Fibroblast of skin of left quadriceps (primary cell): ENCODE measurements around the gene RARA.
"Not testable (repeated sequence)": the region's sequence is repeated elsewhere in the genome, so short reads cannot be mapped to it uniquely, and the experiment has no call there.

Experiments used
- DNase-seq, 2 experiments: peaks; one replicate each; pipeline ENCODE4 v3.0.0-alpha.2; 2013; ENCODE audit warnings: low read depth in 2 of 2

RARA gene

DNA sequence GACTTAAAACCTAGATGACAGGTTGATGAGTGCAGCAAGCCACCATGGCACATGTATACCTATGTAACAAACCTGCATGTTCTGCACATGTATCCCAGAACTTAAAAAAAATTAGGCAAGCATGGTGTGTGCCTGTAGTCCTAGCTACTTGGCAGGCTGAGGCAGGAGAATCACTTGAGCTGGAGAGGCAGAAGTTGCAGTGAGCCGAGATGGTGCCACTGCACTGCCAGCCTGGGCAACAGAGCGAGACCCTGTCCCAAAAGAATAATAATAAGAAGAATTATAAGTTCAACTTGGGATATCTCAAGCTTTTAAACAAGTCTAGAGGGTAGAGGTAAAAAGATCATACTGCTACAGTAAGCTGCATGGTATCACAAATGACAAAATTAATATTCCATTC, 11.5 kb upstream of the RARA start:
- no peak for DNase-seq

DNA sequence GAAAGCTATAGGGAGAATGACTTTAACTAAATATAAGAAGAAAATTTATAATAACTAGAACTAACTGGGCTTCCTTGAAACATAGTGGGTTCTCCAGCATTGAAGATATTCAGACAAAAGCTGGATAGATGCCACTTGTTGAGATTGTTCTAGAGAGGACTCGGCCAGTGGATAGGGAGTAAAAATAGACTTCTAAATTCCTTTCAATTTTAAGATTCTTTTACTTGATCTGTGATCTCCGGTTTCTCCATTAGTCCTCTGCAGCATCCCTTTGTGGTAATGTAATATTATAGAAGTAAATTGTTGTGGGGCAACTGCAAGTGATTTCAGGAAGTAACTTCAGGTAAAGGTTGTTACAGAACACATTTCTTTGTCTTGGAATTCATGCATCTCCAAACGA, 10.3 kb upstream of the RARA start:
- DNase-seq, result no peak

GRCh38 chr17:40299159-40299757, 9.7 kb upstream of the RARA start:
- not testable (repeated sequence) for DNase-seq

GRCh38 chr17:40301315-40301714, 7.7 kb upstream of the RARA start:
- DNase-seq, result no peak

DNA sequence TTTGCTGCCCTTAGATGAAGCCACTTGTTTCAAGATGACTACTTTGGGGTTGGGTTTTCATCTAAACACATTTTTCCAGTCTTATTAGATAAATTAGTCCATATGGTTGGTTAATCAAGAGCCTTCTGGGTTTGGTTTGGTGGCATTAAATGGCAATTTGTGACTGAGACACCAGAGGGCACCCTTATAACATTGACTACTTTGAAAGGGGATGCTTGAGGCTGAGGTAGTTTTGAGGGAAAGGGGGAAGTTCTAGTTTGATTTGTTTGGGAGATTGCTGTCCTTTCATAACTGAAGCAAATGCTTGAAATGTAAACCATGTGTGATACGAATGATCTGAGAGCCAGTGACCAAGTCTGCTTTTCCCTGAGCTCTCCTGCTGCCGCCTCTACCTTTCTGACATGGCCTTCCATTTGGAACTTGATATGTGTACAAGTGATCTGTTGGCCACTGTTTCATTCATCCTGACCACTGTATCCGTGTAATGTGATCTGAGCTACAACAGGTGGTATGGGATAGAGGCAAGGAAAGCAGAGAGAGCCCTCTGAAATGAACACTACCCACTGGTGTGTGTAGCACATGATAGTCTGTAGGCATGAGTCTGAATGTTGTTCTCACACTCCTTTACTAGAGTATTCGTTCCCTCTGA, 5.8 kb upstream of the RARA start:
- peak; percentile 74 to 75 for DNase-seq

- DNase-seq, result peak; percentile 68 to 69
Observed at GRCh38 chr17:40303708-40304551, 5.0 kb upstream of the RARA start.

- peak; percentile 87 for DNase-seq
Observed at GRCh38 chr17:40304552-40304863, 4.5 kb upstream of the RARA start.

DNA sequence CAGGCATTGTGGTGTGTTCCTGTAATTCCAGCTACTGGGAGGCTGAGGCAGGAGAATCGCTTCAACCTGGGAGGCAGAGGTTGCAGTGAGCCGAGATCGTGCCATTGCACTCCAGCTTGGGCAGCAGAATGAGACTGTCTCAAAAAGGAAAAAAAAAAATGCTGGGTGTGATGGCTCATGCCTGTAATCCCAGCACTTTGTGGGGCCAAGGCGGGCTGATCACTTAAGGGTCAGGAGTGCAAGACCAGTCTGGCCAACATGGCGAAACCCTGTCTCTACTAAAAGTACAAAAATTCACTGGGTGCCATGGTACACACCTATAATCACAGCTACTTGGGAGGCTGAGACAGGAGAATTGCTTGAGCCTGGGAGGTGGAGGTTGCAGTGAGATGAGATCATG, 4.1 kb upstream of the RARA start:
- not testable (repeated sequence) for DNase-seq

DNA sequence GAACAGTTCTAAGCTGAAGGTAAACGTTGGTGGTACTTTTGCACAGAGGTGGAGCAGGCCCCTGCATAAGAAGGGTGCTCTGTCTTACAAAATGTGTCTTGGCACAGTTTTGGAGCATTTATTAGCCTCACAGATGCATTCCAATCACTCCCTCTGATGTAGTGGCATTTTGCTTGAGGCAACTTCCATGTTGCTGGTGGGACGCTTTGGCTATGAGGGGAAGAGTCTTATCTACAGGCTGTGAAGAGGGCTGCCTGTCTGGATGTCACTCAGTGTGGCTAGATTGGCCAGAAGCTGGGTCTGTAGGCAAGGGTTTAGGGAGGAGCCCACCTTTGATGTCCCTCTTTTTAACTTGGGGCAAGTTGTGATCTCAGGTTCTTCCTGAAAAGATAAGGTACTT, 2.6 kb upstream of the RARA start:
- no peak for DNase-seq

DNA sequence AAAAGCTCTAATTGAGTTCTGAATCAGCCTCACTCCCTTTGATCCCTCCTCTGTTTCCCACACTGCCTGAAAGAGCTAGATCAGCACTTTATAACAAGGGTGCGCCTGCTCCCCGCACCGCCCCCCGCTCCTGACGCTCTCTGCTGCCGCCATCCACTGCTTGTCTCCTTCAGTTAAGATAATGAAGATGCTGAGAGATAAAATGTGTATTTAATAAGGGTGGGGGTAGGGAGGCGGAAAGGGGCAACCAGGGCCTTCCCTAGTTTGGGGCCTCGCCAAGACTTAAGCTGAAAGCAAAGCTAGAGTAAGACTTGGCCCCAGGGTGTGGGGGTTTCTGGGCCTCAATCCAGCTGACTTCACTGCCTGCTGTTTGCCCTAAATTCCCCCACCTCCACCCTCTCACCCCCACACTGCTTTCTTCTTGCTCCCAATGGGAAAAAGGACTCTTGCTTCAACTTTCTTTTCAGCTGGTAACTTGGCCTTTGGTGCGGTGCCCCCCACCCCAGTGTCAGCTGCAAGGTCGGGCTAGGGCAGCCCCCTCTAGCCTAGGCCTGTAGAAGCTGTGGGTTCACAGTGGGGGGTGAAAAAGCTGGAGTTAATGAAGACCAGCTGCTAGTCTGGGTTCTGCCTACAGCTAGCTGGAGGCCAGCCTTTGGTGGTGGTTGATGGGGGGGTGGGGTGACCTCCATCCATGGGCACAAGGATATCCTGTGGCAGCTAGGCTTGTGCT, 1.8 kb upstream of the RARA start:
- peak; percentile 93 for DNase-seq

- no peak for DNase-seq
Observed at GRCh38 chr17:40307740-40308239, 1.2 kb upstream of the RARA start.

DNA sequence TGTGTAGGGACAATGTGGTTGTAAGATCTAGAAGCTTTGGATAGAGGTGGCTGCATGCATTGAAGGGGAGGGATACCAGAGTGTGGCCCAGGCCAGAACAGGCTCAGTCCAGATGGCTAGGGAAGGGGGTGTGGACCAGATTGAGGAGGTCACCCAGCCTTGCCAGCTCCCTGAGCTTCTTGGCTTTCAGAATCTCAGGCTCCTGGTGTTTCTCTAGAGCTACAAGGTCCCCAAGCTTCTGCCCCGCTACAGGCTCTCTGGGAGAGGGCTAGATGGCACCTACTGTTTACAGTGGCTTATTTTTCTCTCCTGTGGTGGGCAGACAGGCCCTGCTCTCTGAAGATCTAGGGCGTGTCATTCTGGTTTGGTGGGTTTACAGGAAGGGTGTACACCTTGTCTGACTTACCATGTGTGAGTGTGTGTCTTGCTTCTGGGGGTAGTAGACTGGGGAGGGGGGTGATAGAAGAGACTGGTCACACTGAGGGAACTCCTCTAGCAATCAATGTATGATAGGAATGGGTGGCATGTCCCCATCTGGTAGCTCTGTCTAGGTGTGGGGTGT, 1.1 kb downstream of the RARA start:
- DNase-seq, result no peak

DNA sequence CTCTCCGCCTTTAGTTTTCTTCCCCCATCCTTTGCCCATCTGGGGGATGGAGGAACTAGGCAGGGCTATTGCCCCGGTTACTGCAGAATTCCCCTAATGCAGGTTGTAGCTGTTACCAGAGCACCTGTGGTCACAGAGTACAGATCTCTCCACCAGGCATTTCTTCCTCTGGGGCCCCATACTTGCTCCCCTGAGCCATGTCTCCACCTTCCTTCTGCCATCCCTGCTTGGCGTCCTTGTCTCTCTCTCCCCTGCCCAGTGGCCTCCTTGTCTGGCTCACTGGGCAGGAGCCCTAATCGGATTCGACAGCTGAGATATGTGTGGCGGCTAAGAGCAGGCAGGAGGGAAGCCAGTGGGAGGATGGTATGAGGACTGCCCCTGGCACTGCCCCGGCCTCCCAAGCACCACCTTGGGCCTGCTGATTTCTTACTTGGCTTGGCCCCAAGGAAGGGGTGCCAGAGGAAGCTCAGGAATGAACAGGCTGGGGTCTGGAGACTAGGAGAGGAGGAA, 2.0 kb downstream of the RARA start:
- DNase-seq, result no peak

GRCh38 chr17:40311575-40311974, 2.6 kb downstream of the RARA start:
- DNase-seq, result no peak

GRCh38 chr17:40312131-40312731, 3.3 kb downstream of the RARA start:
- no peak for DNase-seq

DNA sequence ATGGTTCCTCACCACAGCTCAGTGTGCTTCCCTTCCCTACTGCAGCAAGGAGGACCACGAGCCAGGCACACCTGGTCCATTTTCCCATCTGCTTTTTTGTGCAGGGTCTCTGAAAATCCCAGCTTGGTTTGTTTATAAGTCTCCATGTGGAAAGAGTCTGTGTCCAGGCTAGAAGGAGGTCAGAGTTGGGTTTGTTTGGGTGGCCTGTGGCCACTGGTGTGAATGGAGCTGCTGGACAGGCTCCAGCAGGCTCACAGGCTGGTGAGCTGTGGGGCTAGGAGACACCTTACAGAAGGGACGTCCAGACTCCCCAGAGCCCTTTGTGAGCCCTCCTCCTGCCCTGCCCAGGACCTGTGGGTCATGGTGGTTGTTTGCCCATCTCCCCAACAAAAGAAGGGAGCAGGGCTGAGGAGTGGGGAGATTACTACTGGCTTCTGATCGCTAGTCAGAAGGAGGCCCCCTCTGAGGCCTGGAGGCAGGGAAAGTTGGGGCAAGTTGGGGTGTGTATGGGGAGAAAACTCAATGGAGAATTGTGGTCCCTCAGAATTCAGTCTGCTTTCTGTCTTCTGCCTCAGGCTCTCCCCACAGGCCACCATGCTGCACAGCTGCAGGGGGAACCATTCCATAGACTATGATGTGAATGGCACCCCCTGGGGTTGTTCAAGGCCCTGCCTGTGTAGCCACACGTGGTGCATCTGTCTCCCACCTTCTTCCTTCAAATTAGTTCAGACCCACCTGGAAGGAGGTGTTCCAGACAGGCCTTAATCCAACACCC, 4.1 kb downstream of the RARA start:
- no peak for DNase-seq

DNA sequence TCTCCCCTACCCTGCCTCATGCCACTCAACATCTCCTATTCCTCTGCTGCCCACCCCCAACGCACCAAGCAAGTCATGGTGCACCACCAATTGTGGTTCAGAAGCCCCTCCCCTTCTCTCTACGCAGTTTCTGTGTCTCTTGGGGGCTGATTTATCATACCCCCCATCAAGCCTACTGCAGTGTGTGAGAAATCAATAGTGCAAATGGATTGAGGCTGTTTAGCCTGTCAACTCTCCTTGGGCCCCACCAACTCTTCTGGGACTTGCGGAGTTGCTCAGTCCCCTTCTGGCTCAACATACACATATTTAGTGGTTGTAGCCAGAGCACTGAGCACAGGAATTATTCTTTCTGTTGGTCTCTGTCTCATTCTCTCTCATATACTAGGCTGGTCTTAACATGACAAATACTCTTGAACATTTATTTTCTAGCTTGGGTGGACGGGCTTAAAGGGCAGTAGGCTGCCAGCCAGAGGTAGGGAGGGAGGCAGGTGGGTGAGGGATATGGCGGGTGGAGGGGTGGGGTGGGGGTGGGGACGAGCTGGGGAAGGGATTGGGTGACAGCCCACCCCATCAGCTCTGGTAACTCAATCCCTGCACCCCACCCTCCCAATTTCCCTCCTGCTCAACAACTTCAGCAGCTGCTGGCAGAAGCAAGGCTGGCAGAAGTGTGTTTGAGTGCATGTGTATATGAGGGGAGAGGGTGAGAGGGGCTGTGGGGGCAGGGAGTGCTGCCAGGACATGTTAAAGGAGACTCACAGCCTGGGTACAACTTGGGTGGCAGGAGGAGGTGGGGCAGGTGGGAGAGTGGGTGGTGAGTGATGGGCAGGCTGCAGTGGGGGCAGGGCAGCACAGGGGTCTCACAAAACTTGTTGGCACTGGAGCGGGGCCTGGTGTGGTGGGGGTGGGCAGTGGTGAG, 4.9 kb downstream of the RARA start:
- no peak for DNase-seq

DNA sequence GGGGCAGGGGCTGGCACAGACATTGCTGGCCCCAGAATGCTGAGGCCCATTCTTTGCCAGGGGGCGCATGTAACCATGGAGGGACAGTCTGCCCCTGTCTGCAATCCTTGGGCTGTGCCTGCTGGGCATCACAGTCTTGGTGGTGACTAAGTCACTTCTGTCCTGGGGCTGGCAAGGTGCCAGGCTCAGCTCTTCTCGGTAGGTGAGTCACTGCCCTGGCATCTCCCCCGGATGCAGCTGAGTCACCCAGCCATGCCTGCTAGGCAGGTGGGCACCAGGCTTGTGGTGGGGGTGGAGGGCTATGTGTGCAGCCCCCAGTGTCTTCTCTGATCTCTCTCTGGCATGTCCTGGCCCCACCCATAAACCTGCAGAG, 5.6 kb downstream of the RARA start:
- peak in 1 of 2 experiments; percentile 58 for DNase-seq

DNA sequence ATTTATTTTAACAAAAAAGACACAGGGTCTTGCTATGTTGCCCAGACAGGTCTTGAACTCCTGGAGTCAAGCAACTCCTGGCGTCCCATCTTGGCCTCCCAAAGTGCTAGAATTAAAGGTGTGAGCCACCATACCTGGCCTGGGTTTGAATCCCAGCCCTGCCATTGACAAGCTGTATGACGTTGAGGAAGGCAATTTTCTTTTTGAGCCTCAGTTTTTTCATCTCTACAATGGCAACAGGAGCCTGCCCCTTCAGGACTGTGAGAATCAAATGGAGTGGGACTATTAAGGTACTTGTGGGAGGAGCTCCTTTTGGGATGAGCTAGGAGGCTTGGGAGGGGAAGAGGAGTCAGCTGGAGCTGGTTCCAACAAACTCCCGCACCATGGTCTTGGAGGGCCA, 6.2 kb downstream of the RARA start:
- DNase-seq, result no peak
